Endometrial microvascular endothelial cells (primary cell): ENCODE data around the gene POTEC. TPM values are rescaled to one million over a fixed set of nuclear protein-coding genes. Genes with fewer than 3 reads are reported as not detected.

Experiments
- total RNA-seq: library from RNA; depleted of rRNA; stranded (reverse); fragments of >200 nt; gene quantifications from one replicate; pipeline ENCODE4 v1.2.3, GENCODE V29; 2015; ENCODE audit errors: inconsistent ontology term

Gene POTEC
- total RNA-seq, 1 donor from 2014 or later: not detected

Other genes starting within 250 kb of the POTEC start
- gene ANKRD30B, start 204.6 kb upstream of the POTEC start, total RNA-seq: not detected